Sigmoid colon (tissue), 4 donors: Measurements from ENCODE around the gene PAK2.

Experiments
- EP300 ChIP-seq, 4 donors: sonication (generic); formaldehyde crosslinking; IDR thresholded peaks; one replicate each; pipeline ENCODE4 v1.6.1; 2017; ENCODE audit warnings: antibody characterized with exemption in 4 of 4
- POLR2A ChIP-seq, 2 donors: fragments of 450-650 bp; IDR thresholded peaks; one replicate each; pipeline ENCODE4 v1.6.1; 2016; ENCODE audit warnings: antibody characterized with exemption in 2 of 2, mild to moderate bottlenecking in 2 of 2, moderate library complexity in 2 of 2
- POLR2AphosphoS5 ChIP-seq, 4 donors: sonication (generic); formaldehyde crosslinking; IDR thresholded peaks; one replicate each; pipeline ENCODE4 v1.6.1; 2017; ENCODE audit warnings: antibody characterized with exemption in 4 of 4
- TF ChIP-seq, protein P1 (sequence below), 4 experiments: fragments of 450-650 bp in 3 of 4; fragments of 200-600 bp in 1 of 4; IDR thresholded peaks; one replicate each; pipeline ENCODE4 v1.5.1; 2016 to 2019; ENCODE audit warnings: antibody characterized with exemption in 4 of 4, mild to moderate bottlenecking in 3 of 4, moderate library complexity in 2 of 4

DNA sequence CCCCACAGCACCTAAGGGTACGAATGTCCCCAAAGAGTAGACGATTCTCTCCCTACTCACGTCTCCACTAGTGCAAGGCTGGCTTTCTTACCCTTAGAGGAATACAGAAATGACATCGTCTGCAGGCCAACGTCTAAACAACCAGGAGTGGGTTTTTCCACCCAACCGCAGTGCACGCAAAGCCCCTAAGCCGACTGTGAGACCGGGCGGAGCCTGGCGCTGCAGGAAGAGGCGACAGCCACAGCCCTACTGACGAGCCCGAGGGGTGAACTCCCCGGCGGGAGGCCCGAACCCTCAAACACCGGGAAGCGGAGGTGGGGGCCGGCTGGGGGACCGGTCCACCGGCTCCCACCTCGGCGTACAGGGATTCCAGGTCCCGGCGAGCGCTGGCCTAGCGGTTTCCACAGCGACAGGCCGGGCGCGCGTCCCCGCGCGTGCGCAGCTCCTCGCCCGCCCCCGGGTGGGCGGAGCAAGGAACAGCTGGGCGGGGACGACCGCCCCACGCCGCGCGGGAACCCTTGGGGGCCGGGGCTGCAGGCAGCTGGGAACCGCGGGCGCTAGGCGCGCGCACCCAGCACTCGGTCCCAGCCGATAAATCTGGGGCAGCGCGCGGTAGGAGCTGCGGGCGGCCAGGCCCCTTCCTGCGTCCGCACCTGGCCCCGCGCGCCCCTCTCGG is 27.7 kb upstream of the PAK2 start, which contains the start of the genes CEP19 and PIGX:
- TF ChIP-seq, protein P1, sequence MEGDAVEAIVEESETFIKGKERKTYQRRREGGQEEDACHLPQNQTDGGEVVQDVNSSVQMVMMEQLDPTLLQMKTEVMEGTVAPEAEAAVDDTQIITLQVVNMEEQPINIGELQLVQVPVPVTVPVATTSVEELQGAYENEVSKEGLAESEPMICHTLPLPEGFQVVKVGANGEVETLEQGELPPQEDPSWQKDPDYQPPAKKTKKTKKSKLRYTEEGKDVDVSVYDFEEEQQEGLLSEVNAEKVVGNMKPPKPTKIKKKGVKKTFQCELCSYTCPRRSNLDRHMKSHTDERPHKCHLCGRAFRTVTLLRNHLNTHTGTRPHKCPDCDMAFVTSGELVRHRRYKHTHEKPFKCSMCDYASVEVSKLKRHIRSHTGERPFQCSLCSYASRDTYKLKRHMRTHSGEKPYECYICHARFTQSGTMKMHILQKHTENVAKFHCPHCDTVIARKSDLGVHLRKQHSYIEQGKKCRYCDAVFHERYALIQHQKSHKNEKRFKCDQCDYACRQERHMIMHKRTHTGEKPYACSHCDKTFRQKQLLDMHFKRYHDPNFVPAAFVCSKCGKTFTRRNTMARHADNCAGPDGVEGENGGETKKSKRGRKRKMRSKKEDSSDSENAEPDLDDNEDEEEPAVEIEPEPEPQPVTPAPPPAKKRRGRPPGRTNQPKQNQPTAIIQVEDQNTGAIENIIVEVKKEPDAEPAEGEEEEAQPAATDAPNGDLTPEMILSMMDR (IDR thresholded peaks at IDR 0.05): no peak
- TF ChIP-seq POLR2A (IDR thresholded peaks at IDR 0.05) (no peak), POLR2AphosphoS5 (IDR thresholded peaks at IDR 0.05) (peak; percentile 71 to 82 (median 78)), EP300 (IDR thresholded peaks at IDR 0.05) (no peak)
